Measurements from ENCODE around the gene LIPA. TPM values are rescaled to one million over a fixed set of nuclear protein-coding genes. Genes with fewer than 3 reads are reported as not detected.
"Not testable (repeated sequence)": the region's sequence is repeated elsewhere in the genome, so short reads cannot be mapped to it uniquely, and the experiment has no call there.

Gene LIPA
- total RNA-seq, 2 donors from 2014 or later: 19.4 to 24.1 TPM

- not testable (repeated sequence) for DNase-seq (ENCODE audit: low spot score in 2 of 2)
- ATAC-seq: peak in 1 of 2 donors; percentile 9
Observed at GRCh38 chr10:89255091-89255579, 3.6 kb upstream of the LIPA start.

GRCh38 chr10:89252225-89252585 is 630 bp upstream of the LIPA start:
- DNase-seq (ENCODE audit: low spot score in 2 of 2) (no peak), ATAC-seq (no peak)
- Mint-ChIP-seq H3K36me3 (peaks cover 17 to 36% of the 10 kb centered on the region in 2 donors), H3K9me3 (peaks cover 16 to 23% of the 10 kb centered on the region in 2 donors), H3K27ac (no peak overlapping the region)

More at GRCh38 chr10:89255091-89255579, 3.6 kb upstream of the LIPA start:
- peaks cover 17 to 36% of the 10 kb centered on the region in 2 donors for H3K36me3 Mint-ChIP-seq
- H3K9me3 Mint-ChIP-seq: peaks cover 16 to 23% of the 10 kb centered on the region in 2 donors
- peak overlapping the region in 1 of 2 donors; percentile 37 for H3K27ac Mint-ChIP-seq

- DNase-seq (ENCODE audit: low spot score in 2 of 2) (no peak), ATAC-seq (no peak)
- Mint-ChIP-seq H3K9me3 (peaks cover 16 to 20% of the 10 kb centered on the region in 2 donors), H3K27ac (peak overlapping the region in 1 of 2 donors; percentile 41), H3K36me3 (peaks cover 17 to 36% of the 10 kb centered on the region in 2 donors)
Observed at GRCh38 chr10:89250865-89251408, 638 bp downstream of the LIPA start.

- ATAC-seq: no peak
- peaks cover 0 to 18% of the 10 kb centered on the region in 2 donors for H3K36me3 Mint-ChIP-seq
- H3K9me3 Mint-ChIP-seq: peaks cover 4% of the 10 kb centered on the region in 2 donors
- DNase-seq (ENCODE audit: low spot score in 2 of 2): no peak
- no peak overlapping the region for H3K27ac Mint-ChIP-seq
Observed at GRCh38 chr10:89248990-89249389, 2.6 kb downstream of the LIPA start.

GRCh38 chr10:89247623-89248022 is 4.0 kb downstream of the LIPA start:
- not testable (repeated sequence) for H3K36me3 Mint-ChIP-seq; ATAC-seq; H3K9me3 Mint-ChIP-seq; DNase-seq (ENCODE audit: low spot score in 2 of 2); H3K27ac Mint-ChIP-seq

- H3K36me3 Mint-ChIP-seq: no peaks in the 10 kb centered on the region
- ATAC-seq: no peak
- no peak overlapping the region for H3K27ac Mint-ChIP-seq
Observed at GRCh38 chr10:89245802-89246201, 5.8 kb downstream of the LIPA start.

GRCh38 chr10:89242840-89243568 is 8.6 kb downstream of the LIPA start:
- no peaks in the 10 kb centered on the region for H3K36me3 Mint-ChIP-seq
- no peak overlapping the region for H3K27ac Mint-ChIP-seq
- H3K9me3 Mint-ChIP-seq: no peaks in the 10 kb centered on the region
- no peak for ATAC-seq
- no peak for DNase-seq (ENCODE audit: low spot score in 2 of 2)

More at GRCh38 chr10:89245802-89246201, 5.8 kb downstream of the LIPA start:
- H3K9me3 Mint-ChIP-seq: no peaks in the 10 kb centered on the region
- DNase-seq (ENCODE audit: low spot score in 2 of 2): no peak

- DNase-seq (ENCODE audit: low spot score in 2 of 2) (no peak), ATAC-seq (no peak)
- Mint-ChIP-seq H3K27ac (no peak overlapping the region), H3K36me3 (no peaks in the 10 kb centered on the region), H3K9me3 (no peaks in the 10 kb centered on the region)
Observed at GRCh38 chr10:89242345-89242684, 9.3 kb downstream of the LIPA start.

- no peaks in the 10 kb centered on the region for H3K36me3 Mint-ChIP-seq
- DNase-seq (ENCODE audit: low spot score in 2 of 2) (no peak), ATAC-seq (no peak)
- no peak overlapping the region for H3K27ac Mint-ChIP-seq
- H3K9me3 Mint-ChIP-seq: no peaks in the 10 kb centered on the region
Observed at GRCh38 chr10:89241486-89242344, 9.9 kb downstream of the LIPA start.

- ATAC-seq (no peak), DNase-seq (ENCODE audit: low spot score in 2 of 2) (no peak)
- Mint-ChIP-seq H3K9me3 (no peaks in the 10 kb centered on the region), H3K27ac (peak overlapping the region in 1 of 2 donors; percentile 72), H3K36me3 (no peaks in the 10 kb centered on the region)
Observed at GRCh38 chr10:89241026-89241425, 10.5 kb downstream of the LIPA start.

GRCh38 chr10:89240519-89240918 is 11.1 kb downstream of the LIPA start:
- no peaks in the 10 kb centered on the region for H3K9me3 Mint-ChIP-seq
- ATAC-seq (no peak), DNase-seq (ENCODE audit: low spot score in 2 of 2) (no peak)
- no peak overlapping the region for H3K27ac Mint-ChIP-seq
- H3K36me3 Mint-ChIP-seq: no peaks in the 10 kb centered on the region

- H3K36me3 Mint-ChIP-seq: peaks cover 0 to 4% of the 10 kb centered on the region in 2 donors
- H3K9me3 Mint-ChIP-seq: no peaks in the 10 kb centered on the region
- ATAC-seq: peak in 1 of 2 donors; percentile 43
- H3K27ac Mint-ChIP-seq: no peak overlapping the region
- no peak for DNase-seq (ENCODE audit: low spot score in 2 of 2)
Observed at GRCh38 chr10:89238956-89239644, 12.5 kb downstream of the LIPA start.

- no peak for ATAC-seq
- Mint-ChIP-seq H3K27ac (no peak overlapping the region), H3K9me3 (no peaks in the 10 kb centered on the region), H3K36me3 (peaks cover 0 to 4% of the 10 kb centered on the region in 2 donors)
- DNase-seq (ENCODE audit: low spot score in 2 of 2): no peak
Observed at GRCh38 chr10:89237849-89238248, 13.7 kb downstream of the LIPA start.

- no peak for ATAC-seq
- peaks cover 0 to 4% of the 10 kb centered on the region in 2 donors for H3K36me3 Mint-ChIP-seq
- no peaks in the 10 kb centered on the region for H3K9me3 Mint-ChIP-seq
- no peak for DNase-seq (ENCODE audit: low spot score in 2 of 2)
- no peak overlapping the region for H3K27ac Mint-ChIP-seq
Observed at GRCh38 chr10:89236226-89236797, 15.3 kb downstream of the LIPA start.

- Mint-ChIP-seq H3K27ac (no peak overlapping the region), H3K36me3 (peaks cover 0 to 4% of the 10 kb centered on the region in 2 donors), H3K9me3 (no peaks in the 10 kb centered on the region)
- no peak for DNase-seq (ENCODE audit: low spot score in 2 of 2)
- ATAC-seq: peak in 1 of 2 donors; percentile 9
Observed at GRCh38 chr10:89235073-89235798, 16.3 kb downstream of the LIPA start.

- DNase-seq (ENCODE audit: low spot score in 2 of 2) (no peak), ATAC-seq (no peak)
- Mint-ChIP-seq H3K27ac (peak overlapping the region in 1 of 2 donors; percentile 17), H3K9me3 (no peaks in the 10 kb centered on the region), H3K36me3 (peaks cover 0 to 4% of the 10 kb centered on the region in 2 donors)
Observed at GRCh38 chr10:89233033-89233432, 18.5 kb downstream of the LIPA start.
